Measurements from ENCODE around the gene GUCY1A2. TPM values are rescaled to one million over a fixed set of nuclear protein-coding genes. Genes with fewer than 3 reads are reported as not detected.

The GUCY1A2 gene
- total RNA-seq, 6 donors from 2014 or later, result 4.2 to 22.9 (median 9.2) TPM

GRCh38 chr11:106763501-106763900 is 254.8 kb downstream of the GUCY1A2 start:
- H3K4me3 ChIP-seq, result no peak overlapping the region
- no peak for DNase-seq
- no peak for ATAC-seq (ENCODE audit: low FRiP score in 2 of 2)
- H3K27me3 ChIP-seq, result no peaks in the 10 kb centered on the region
- no peaks in the 10 kb centered on the region for H3K9me3 ChIP-seq
- no peaks in the 10 kb centered on the region for H3K4me1 ChIP-seq
- H3K36me3 ChIP-seq, result no peaks in the 10 kb centered on the region
- no peak for TF ChIP-seq POLR2A (IDR thresholded peaks at IDR 0.05)
- no peak for TF ChIP-seq CTCF (IDR thresholded peaks at IDR 0.05)
- TF ChIP-seq EP300 (IDR thresholded peaks at IDR 0.05), result no peak
- TF ChIP-seq POLR2AphosphoS5 (IDR thresholded peaks at IDR 0.05), result no peak
- H3K27ac ChIP-seq, result no peak overlapping the region
- WGBS, 2 donors, result 85 to 89% methylated on average over 3 of the region's 3 CpGs

GRCh38 chr11:106761745-106762144 is 256.5 kb downstream of the GUCY1A2 start:
- Histone ChIP-seq H3K27ac (no peak overlapping the region), H3K9me3 (no peaks in the 10 kb centered on the region), H3K27me3 (no peaks in the 10 kb centered on the region), H3K4me1 (no peaks in the 10 kb centered on the region), H3K4me3 (no peak overlapping the region), H3K36me3 (no peaks in the 10 kb centered on the region)
- WGBS, 2 donors, result 81 to 100% methylated on average over 1 of the region's 1 CpG
- DNase-seq (no peak), ATAC-seq (ENCODE audit: low FRiP score in 2 of 2) (no peak)
- TF ChIP-seq POLR2AphosphoS5 (IDR thresholded peaks at IDR 0.05) (no peak), EP300 (IDR thresholded peaks at IDR 0.05) (no peak), CTCF (IDR thresholded peaks at IDR 0.05) (no peak), POLR2A (IDR thresholded peaks at IDR 0.05) (no peak)

- H3K36me3 ChIP-seq, result no peaks in the 10 kb centered on the region
- DNase-seq, result no peak
- no peaks in the 10 kb centered on the region for H3K4me1 ChIP-seq
- 10 to 14% methylated on average over 1 of the region's 1 CpG for WGBS, 2 donors
- no peak for ATAC-seq (ENCODE audit: low FRiP score in 2 of 2)
- no peak overlapping the region for H3K27ac ChIP-seq
- TF ChIP-seq POLR2AphosphoS5 (IDR thresholded peaks at IDR 0.05), result no peak
- no peak for TF ChIP-seq EP300 (IDR thresholded peaks at IDR 0.05)
- TF ChIP-seq POLR2A (IDR thresholded peaks at IDR 0.05), result no peak
- TF ChIP-seq CTCF (IDR thresholded peaks at IDR 0.05), result no peak
- H3K4me3 ChIP-seq, result no peak overlapping the region
- no peaks in the 10 kb centered on the region for H3K9me3 ChIP-seq
- no peaks in the 10 kb centered on the region for H3K27me3 ChIP-seq
Observed at GRCh38 chr11:106761240-106761639, 257.0 kb downstream of the GUCY1A2 start.

GRCh38 chr11:106748059-106748458 is 270.2 kb downstream of the GUCY1A2 start:
- Histone ChIP-seq H3K9me3 (no peaks in the 10 kb centered on the region), H3K4me1 (no peaks in the 10 kb centered on the region), H3K27me3 (no peaks in the 10 kb centered on the region), H3K27ac (no peak overlapping the region), H3K4me3 (no peak overlapping the region), H3K36me3 (no peaks in the 10 kb centered on the region)
- DNase-seq (no peak), ATAC-seq (ENCODE audit: low FRiP score in 2 of 2) (no peak)
- TF ChIP-seq EP300 (IDR thresholded peaks at IDR 0.05) (no peak), POLR2AphosphoS5 (IDR thresholded peaks at IDR 0.05) (no peak), POLR2A (IDR thresholded peaks at IDR 0.05) (no peak), CTCF (IDR thresholded peaks at IDR 0.05) (no peak)
- WGBS, 2 donors, result 63 to 71% methylated on average over 1 of the region's 1 CpG

- WGBS, 2 donors, result 60 to 74% methylated on average over 1 of the region's 1 CpG
- no peaks in the 10 kb centered on the region for H3K36me3 ChIP-seq
- ATAC-seq (ENCODE audit: low FRiP score in 2 of 2) (no peak), DNase-seq (no peak)
- H3K4me1 ChIP-seq, result no peaks in the 10 kb centered on the region
- TF ChIP-seq EP300 (IDR thresholded peaks at IDR 0.05), result no peak
- no peaks in the 10 kb centered on the region for H3K9me3 ChIP-seq
- H3K27ac ChIP-seq, result no peak overlapping the region
- H3K27me3 ChIP-seq, result no peaks in the 10 kb centered on the region
- H3K4me3 ChIP-seq, result no peak overlapping the region
Observed at GRCh38 chr11:106745941-106746340, 272.3 kb downstream of the GUCY1A2 start.

All from upper lobe of left lung (tissue), 6 donors.